ENCODE data around the gene METAP1D.

Gene METAP1D

GRCh38 chr2:172080641-172081220 lies 81.0 kb downstream of the METAP1D start:
- DNase-seq (ENCODE audit: low spot score), result no peak

DNA sequence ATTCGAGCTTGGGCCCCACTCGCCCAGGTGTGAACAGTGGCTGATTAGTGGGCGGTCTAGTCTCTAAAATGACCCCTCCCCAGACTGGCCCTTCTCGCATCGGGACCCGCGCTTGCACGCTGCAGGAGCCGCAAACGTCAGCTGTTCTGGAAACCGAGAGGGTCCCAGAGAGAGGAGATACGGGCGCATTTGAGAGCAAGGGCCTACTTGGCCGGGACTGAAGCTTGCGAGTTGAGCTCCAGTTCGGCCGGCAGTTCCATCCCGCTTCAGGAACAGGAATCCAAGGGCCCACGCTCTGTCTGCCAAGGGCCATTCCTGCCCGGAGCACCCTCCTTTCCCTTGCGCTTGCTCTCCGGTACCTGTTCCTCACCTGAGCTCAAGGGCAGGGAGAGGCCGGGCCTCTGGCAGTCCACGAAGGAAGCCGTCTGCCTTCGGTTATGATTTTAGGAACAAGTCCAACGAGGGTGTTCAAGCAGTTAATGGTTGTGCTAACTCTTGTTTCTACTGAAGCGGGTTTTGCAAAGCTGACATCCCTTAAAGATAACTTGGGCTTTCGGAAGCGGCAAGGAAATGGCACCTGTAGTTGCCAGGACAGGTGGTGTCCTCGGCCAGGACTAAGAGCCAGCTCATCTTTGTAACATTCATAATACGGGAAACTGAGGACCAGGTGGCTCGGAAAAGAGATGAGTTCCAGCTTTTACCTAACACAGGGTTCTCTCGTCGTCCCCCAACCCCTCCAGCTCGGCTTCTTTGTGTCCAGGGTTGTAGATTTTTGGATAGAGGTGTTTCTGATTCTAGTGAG lies 81.7 kb downstream of the METAP1D start:
- DNase-seq (ENCODE audit: low spot score), result no peak

DNA sequence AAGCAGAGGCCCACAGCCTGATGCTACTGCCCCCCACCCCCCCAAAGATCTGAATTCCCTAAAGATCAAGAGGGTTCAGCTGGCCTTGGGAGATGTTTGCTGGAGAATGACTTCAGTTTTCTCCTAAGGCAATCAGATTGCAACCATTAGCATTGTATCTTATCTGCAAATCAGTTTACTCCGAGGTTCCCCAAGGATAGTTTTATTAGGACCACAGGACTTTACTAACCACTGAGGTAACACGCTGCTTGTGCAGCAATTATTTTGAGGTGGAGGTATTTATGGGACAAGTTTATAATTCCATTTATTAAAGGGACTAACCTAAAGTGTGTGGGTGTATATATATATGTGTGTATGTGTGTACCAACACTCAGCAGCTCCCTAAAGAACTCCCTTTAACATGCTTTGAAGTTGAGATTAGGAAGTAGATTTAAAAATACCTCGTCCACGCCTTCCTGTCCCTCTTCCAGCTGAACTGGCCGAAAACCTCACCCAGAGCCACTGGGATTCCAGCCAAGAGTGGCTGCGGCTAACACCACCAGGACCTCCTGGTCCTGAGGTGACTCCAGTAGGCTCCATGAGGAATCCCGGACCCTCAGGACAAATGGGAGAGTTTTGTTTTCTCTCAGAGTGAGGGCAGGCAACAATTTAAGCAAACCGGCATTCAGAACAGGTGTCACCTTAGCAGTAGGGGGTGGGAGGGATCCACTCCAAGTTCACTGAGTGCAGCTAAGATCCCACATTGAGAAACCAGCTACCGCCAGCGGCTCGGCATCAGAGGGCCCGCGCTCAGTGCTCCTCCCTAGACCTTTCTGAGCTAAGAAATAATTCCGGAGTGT lies 82.6 kb downstream of the METAP1D start:
- DNase-seq (ENCODE audit: low spot score), result no peak

DNA sequence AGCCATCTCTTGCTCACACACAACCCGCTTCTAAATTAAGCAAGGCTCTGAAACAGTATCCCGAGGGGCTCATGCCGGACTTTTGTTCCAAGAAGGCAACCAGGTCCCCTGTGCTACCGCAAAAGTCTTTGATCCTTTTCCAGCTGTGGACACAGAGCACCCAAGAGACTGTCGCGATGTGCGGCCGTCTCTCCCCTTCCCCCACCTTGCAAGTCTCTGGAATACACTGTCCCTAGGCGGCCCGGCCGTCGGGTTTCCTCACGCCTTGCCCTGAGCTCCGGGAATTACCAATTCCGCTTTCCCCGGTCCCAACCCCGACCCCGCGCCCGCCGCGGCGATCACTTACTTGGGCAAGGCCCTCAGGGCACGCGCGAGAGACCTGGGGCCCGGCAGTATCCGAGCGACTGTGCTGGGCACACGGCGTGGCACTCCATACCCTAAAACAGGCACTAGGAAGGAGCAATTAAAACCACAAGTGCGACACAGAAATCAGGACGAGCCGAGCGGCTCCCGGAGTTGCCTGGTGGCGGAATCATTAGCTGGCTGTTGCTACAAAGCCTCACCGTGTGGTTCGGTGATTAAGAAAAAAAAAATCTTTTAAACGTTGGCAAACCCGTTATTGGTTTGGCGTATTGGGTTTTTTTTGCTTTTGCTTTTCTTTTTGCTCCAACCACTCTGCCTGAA lies 83.3 kb downstream of the METAP1D start:
- DNase-seq (ENCODE audit: low spot score), result no peak

DNA sequence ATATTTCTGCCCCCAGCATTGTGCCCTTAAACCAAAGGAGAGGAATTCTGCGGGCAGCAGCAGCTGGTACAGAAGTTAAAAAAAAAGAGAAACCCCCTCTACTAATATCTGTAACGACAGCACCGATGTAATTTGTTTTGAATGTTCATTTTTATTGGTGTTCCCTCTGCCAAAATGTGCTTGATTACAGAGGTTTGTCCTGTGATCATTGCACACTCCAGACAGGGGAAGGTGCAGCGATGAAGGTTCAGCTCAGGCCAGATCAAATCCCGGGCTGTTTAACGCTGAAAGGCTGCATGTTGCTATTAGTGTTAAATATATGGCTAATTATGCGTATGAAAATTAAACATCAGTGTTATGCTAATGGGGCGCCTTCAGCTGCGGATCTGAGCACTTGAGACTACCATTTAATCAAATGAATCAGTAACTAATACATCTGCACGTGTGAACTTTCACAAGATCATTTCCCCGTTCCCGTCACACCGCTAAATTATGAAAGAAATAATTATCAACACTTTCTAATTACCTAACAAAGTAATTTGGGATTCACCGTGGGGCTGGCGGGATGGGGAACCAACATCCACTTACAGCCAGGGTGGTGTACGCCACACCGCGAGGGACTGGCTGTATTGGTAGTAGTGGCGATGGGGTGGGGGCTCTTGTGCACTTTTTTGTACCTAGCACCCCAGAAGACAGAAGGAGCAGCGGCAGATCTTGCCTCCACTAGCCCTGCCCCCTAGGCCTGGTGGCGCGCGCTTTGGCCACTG lies 84.1 kb downstream of the METAP1D start:
- peak; percentile 24 for DNase-seq (ENCODE audit: low spot score)

- DNase-seq (ENCODE audit: low spot score), result no peak
Observed at GRCh38 chr2:172084395-172084644, 84.6 kb downstream of the METAP1D start.

DNA sequence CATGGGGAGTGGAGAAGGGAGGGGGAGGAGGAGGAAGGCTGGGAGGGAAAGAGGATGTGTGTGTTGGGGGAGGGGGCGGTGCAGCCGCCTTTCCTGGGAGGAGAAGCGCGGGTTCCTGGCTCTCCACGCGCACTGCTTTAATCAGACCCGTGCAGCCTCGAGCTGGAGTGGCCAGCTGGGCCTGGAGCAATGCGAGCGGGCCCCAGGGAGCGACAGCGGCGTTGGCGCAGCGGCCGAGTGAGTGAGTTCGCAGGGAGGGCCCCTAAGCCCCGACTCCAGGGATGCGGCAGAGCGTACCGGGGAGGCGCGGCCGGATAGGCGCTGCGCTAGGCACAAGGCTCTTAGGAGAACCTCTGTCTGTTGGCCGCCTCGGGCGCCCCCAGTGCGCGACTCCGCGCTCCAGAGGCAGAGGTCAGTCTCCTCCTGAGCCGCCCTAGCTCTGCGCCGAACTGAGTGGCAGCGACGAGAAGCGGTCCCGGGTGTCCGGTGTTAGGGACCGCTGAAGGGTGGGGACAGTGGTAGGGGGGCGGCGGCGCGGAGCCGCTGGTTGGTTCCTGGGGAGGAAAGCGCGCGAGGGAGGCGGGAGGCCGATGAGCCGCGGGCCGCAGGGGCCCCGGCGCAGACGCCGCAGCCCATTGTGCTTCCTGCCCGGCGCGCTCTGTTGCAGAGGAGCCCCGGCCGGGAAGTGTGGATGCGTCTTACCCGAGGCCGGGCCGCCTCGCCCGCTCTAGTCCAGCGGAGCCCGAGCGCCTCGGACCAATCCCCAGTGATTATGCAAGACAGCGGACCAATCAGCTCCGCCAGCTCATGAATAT lies 85.1 kb downstream of the METAP1D start:
- peak; percentile 88 for DNase-seq (ENCODE audit: low spot score)

DNA sequence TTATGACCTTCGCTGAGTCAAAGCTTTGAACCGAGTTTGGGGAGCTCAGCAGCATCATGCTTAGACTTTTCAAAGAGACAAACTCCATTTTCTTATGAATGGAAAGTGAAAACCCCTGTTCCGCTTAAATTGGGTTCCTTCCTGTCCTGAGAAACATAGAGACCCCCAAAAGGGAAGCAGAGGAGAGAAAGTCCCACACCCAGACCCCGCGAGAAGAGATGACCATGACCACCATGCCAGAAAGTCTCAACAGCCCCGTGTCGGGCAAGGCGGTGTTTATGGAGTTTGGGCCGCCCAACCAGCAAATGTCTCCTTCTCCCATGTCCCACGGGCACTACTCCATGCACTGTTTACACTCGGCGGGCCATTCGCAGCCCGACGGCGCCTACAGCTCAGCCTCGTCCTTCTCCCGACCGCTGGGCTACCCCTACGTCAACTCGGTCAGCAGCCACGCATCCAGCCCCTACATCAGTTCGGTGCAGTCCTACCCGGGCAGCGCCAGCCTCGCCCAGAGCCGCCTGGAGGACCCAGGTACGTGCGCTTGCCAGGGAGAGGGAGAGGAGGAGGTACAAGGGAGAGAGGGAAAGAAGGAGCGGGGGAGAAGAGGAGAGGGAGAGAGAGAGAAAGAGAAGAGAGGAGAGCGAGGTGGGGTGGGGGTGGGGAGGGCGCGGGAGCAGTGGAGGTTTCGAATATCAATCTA lies 85.9 kb downstream of the METAP1D start, which contains the start of gene DLX1:
Gene DLX1 (plus strand): TSS at position 48 of the 700 bp plus-strand sequence. CDS start 171 bp downstream, at position 219.
- DNase-seq (ENCODE audit: low spot score), result no peak

GRCh38 chr2:172086241-172087206 lies 86.8 kb downstream of the METAP1D start:
- DNase-seq (ENCODE audit: low spot score), result peak; percentile 42

DNA sequence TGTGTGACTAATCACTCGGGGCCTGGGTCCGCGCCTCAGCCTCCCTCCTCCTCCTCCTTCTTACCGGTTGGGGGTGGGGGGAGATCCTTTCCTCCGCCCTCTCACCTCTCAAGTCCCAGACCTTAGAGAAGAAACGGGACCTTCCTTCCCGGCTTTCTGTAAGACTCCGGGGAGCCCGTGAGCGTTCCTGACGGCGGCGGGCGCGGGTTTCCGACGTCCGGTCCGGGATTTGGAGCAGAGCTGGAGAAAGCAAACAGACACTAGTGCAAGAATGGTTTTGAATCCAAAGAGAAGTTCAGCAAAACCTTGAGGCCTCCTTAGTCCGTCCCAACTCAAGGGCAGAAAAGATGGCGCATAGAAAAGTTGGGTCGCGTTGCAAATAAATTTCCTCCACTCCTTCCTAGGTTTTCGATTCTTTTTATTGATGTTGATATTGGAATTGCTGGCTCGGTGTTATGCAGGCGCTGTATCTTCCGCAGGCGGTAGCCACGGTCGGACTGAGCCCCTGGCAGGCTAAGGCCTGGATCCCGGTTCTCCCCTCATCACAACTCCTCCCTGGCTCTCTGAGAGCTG lies 87.5 kb downstream of the METAP1D start:
- no peak for DNase-seq (ENCODE audit: low spot score)

DNA sequence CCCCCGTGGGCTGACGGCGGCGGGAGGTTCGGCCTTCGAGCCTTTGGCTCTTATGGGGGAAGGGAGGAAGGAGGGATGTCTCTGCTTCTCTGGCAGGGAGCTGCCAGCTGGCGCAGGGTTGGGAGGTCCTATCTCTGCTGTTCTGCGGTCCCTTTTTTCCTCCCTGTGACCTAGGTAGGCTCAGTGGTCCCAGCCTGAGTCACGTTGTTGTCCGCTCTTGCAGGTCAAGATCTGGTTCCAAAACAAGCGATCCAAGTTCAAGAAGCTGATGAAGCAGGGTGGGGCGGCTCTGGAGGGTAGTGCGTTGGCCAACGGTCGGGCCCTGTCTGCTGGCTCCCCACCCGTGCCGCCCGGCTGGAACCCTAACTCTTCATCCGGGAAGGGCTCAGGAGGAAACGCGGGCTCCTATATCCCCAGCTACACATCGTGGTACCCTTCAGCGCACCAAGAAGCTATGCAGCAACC lies 88.1 kb downstream of the METAP1D start:
- DNase-seq (ENCODE audit: low spot score), result no peak

DNA sequence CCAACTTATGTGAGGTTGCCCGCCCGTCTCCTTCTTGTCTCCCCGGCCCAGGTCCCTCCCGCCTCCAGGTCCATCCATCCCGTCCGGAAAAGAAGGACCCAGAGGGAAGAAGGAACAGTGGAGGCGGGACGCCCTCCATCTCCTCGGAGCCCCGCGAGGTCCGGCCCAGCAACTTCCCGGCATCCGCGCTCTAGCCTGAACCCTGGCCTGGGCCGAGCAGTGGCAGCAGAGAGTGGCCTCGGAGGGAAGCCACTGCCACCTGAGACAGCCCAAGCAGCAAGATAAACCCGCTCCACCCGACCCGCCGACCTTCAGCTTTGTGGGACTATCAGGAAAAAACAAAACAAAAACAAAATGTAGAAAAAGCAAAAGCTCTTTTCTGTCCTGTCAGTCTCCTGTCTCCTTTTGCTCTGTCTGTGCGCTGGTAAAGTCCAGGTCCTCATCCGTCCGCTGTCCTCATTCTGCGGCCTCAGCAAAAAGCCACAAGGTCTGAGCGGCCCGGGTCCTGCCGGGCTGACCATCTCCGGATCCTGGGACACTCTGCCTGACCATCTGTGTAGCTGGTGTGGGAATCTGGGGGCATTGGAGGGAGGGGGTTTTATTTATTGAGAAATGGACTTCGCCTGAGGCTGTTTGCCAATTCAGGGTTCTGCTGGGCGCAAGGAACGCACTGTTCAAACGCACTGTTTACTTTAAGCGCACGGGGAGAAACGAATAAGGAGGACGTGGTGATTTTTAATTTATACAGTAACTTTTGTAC lies 88.7 kb downstream of the METAP1D start:
- DNase-seq (ENCODE audit: low spot score), result no peak

DNA sequence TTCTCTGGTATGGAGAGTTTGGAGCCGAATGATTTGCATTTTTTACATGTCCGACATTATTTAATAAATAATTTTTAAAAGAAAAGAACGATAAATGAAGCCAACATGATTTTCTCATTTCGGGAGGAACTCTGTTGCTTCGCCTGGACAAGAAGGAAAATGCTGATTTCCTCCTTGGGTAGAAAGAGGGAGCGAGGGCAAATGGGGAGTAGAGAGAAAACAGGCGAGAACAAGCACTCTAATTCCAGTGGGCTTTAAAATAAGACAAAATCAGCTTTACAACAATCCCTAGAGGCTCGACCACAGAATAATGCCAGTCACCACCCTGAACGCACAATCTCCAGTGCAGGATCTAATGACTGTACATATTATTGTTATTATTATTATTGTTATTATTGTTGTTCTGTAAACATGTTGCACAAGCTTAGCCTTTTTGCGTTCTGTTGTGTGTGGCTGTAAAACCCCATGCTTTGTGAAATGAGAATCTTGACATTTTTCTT lies 89.3 kb downstream of the METAP1D start:
- DNase-seq (ENCODE audit: low spot score), result no peak

DNA sequence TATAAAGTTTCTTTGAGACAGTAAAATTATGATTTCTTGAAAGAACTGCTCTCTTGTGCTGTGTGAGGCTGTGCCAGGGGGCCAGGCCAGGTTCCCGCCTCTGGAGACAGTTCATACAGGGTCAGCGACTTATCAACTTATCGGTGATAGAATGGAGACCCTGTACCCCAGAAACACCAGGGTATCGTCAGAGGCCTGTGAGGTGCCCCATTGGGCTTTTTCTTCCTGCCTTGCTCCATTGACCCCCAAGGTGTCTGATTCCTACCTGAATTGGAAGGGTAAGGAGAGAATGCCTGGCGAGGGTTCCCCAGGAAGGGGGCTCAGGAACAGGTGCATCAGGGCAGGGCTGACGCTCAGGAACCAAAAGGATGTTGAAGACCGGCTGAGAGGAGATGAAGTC lies 89.9 kb downstream of the METAP1D start:
- no peak for DNase-seq (ENCODE audit: low spot score)

- no peak for DNase-seq (ENCODE audit: low spot score)
Observed at GRCh38 chr2:172090044-172090961, 90.5 kb downstream of the METAP1D start.

- DNase-seq (ENCODE audit: low spot score), result no peak
Observed at GRCh38 chr2:172091000-172091641, 91.4 kb downstream of the METAP1D start.

Data from NAMALWA (cell line).